ENCODE data around the gene PLCB3. TPM values are rescaled to one million over a fixed set of nuclear protein-coding genes. Genes with fewer than 3 reads are reported as not detected.
A peak's percentile ranks its signal among the peaks of the same experiment; 100 is the strongest.

The PLCB3 gene
- total RNA-seq, 1 experiment from 2014 or later = 40.6 TPM

GRCh38 chr11:64269540-64270220 is 18.4 kb downstream of the PLCB3 start:
- intact Hi-C loops (cut with micrococcal nuclease; ENCODE audit: unreplicated experiment) = loop anchor here (1.0 to 5.0 kb wide), 5 partner anchors 15 to 88 kb away; partner anchors contain the start of genes BAD, ESRRA, PLCB3 and RPS6KA4
- peak overlapping the region; percentile 89 for H3K4me3 Mint-ChIP-seq (ENCODE audit: unreplicated experiment)
- Histone ChIP-seq H3K27me3 (replicated peaks; ENCODE audit: control insufficient read depth, insufficient read depth, low read length) (no peaks in the 10 kb centered on the region), H3K36me3 (ENCODE audit: control insufficient read depth, insufficient read depth, low read length) (peaks cover 2% of the 10 kb centered on the region), H3K4me3 (ENCODE audit: low read depth, low read length) (peak overlapping the region; percentile 85), H3K9me3 (no peaks in the 10 kb centered on the region), H3K4me1 (peaks cover 21% of the 10 kb centered on the region)
- peaks cover 73% of the 10 kb centered on the region for H3K36me3 Mint-ChIP-seq (ENCODE audit: insufficient read depth, unreplicated experiment)
- H3K27me3 Mint-ChIP-seq (ENCODE audit: insufficient read depth, unreplicated experiment) = no peaks in the 10 kb centered on the region
- no peak for TF ChIP-seq CTCF (IDR thresholded peaks at IDR 0.05; ENCODE audit: insufficient read depth in 1 of 2, low read depth in 1 of 2, low read length in 1 of 2, severe bottlenecking in 1 of 2, unreplicated experiment in 1 of 2)
- H3K27ac Mint-ChIP-seq (ENCODE audit: unreplicated experiment) = peak overlapping the region; percentile 95
- H3K9me3 Mint-ChIP-seq (ENCODE audit: unreplicated experiment) = no peaks in the 10 kb centered on the region
- ChIA-PET CTCF (interaction anchor here (0.7 to 3.8 kb wide), 9 partner anchors 9 to 85 kb away, joined by 3 to 34 read pairs (median 12); partner anchors contain the start of genes BAD, CATSPERZ, GPR137 and PLCB3), POLR2A (interaction anchor here (0.6 to 3.5 kb wide), 8 partner anchors 15 to 99 kb away, joined by 4 to 22 read pairs (median 8); partner anchors contain the start of genes BAD, ESRRA, FKBP2 and PPP1R14B)
- DNase-seq = peak; percentile 99
- no TSS peak for BruUV-seq (replicated peaks)
- H3K4me1 Mint-ChIP-seq (ENCODE audit: low read depth, unreplicated experiment) = peaks cover 17% of the 10 kb centered on the region

GRCh38 chr11:64275031-64275800 is 23.9 kb downstream of the PLCB3 start:
- Mint-ChIP-seq H3K9me3 (ENCODE audit: unreplicated experiment) (no peaks in the 10 kb centered on the region), H3K4me1 (ENCODE audit: low read depth, unreplicated experiment) (no peaks in the 10 kb centered on the region), H3K27ac (ENCODE audit: unreplicated experiment) (no peak overlapping the region), H3K27me3 (ENCODE audit: insufficient read depth, unreplicated experiment) (no peaks in the 10 kb centered on the region), H3K36me3 (ENCODE audit: insufficient read depth, unreplicated experiment) (peaks cover 39% of the 10 kb centered on the region), H3K4me3 (ENCODE audit: unreplicated experiment) (no peak overlapping the region)
- no peaks in the 10 kb centered on the region for H3K9me3 ChIP-seq
- DNase-seq = no peak
- peaks cover 2% of the 10 kb centered on the region for H3K36me3 ChIP-seq (ENCODE audit: control insufficient read depth, insufficient read depth, low read length)
- BruUV-seq (replicated peaks) = no TSS peak
- no peak overlapping the region for H3K4me3 ChIP-seq (ENCODE audit: low read depth, low read length)
- ChIA-PET CTCF (interaction anchor here (0.6 to 1.8 kb wide), 3 partner anchors 26 to 33 kb away, joined by 4 to 5 read pairs (median 5); partner anchors contain the start of gene ESRRA), POLR2A (no interaction called here)
- no peak for TF ChIP-seq CTCF (IDR thresholded peaks at IDR 0.05; ENCODE audit: insufficient read depth in 1 of 2, low read depth in 1 of 2, low read length in 1 of 2, severe bottlenecking in 1 of 2, unreplicated experiment in 1 of 2)
- intact Hi-C loops (cut with micrococcal nuclease; ENCODE audit: unreplicated experiment) = no loop called here
- H3K4me1 ChIP-seq = peaks cover 6% of the 10 kb centered on the region
- no peaks in the 10 kb centered on the region for H3K27me3 ChIP-seq (replicated peaks; ENCODE audit: control insufficient read depth, insufficient read depth, low read length)

GRCh38 chr11:64275841-64276240 is 24.5 kb downstream of the PLCB3 start:
- Histone ChIP-seq H3K9me3 (no peaks in the 10 kb centered on the region), H3K4me3 (ENCODE audit: low read depth, low read length) (no peak overlapping the region), H3K36me3 (ENCODE audit: control insufficient read depth, insufficient read depth, low read length) (peaks cover 2% of the 10 kb centered on the region), H3K27me3 (replicated peaks; ENCODE audit: control insufficient read depth, insufficient read depth, low read length) (no peaks in the 10 kb centered on the region), H3K4me1 (peaks cover 6% of the 10 kb centered on the region)
- Mint-ChIP-seq H3K4me3 (ENCODE audit: unreplicated experiment) (no peak overlapping the region), H3K4me1 (ENCODE audit: low read depth, unreplicated experiment) (no peaks in the 10 kb centered on the region), H3K9me3 (ENCODE audit: unreplicated experiment) (no peaks in the 10 kb centered on the region), H3K36me3 (ENCODE audit: insufficient read depth, unreplicated experiment) (peaks cover 33% of the 10 kb centered on the region), H3K27me3 (ENCODE audit: insufficient read depth, unreplicated experiment) (no peaks in the 10 kb centered on the region), H3K27ac (ENCODE audit: unreplicated experiment) (no peak overlapping the region)
- intact Hi-C loops (cut with micrococcal nuclease; ENCODE audit: unreplicated experiment) = no loop called here
- ChIA-PET POLR2A (no interaction called here), CTCF (interaction anchor here (1.8 kb wide), 1 partner anchor 25 kb away, joined by 5 read pairs; no protein-coding TSS in a partner anchor)
- no peak for DNase-seq
- TF ChIP-seq CTCF (IDR thresholded peaks at IDR 0.05; ENCODE audit: insufficient read depth in 1 of 2, low read depth in 1 of 2, low read length in 1 of 2, severe bottlenecking in 1 of 2, unreplicated experiment in 1 of 2) = no peak
- BruUV-seq (replicated peaks) = no TSS peak
